ENCODE data around the gene RPTOR.
"Not testable (repeated sequence)": the region's sequence is repeated elsewhere in the genome, so short reads cannot be mapped to it uniquely, and the experiment has no call there.

The RPTOR gene

GRCh38 chr17:80544655-80545498 lies at the start of gene RPTOR:
RPTOR (plus strand) TSS chr17:80544838; CDS start chr17:80545630, 792 bp downstream.
- H3K4me1 Mint-ChIP-seq, result peaks cover 35% of the 10 kb centered on the region
- DNase-seq (peak; percentile 93), ATAC-seq (peak; percentile 96)
- peak within 1 kb of the TSS; percentile 97 for H3K27ac Mint-ChIP-seq
- H3K27me3 Mint-ChIP-seq, result peaks cover 11% of the 10 kb centered on the region
- peaks cover 8% of the 10 kb centered on the region for H3K36me3 Mint-ChIP-seq (ENCODE audit: low read depth)
- no peaks in the 10 kb centered on the region for H3K9me3 Mint-ChIP-seq
- peak within 1 kb of the TSS; percentile 93 for H3K4me3 Mint-ChIP-seq

GRCh38 chr17:80497726-80498241 lies 46.9 kb upstream of the RPTOR start:
- DNase-seq (no peak), ATAC-seq (peak; percentile 15)
- Mint-ChIP-seq H3K4me1 (peaks cover 10% of the 10 kb centered on the region), H3K27ac (no peak overlapping the region), H3K9me3 (no peaks in the 10 kb centered on the region), H3K36me3 (ENCODE audit: low read depth) (no peaks in the 10 kb centered on the region), H3K4me3 (no peak overlapping the region), H3K27me3 (peaks cover 22% of the 10 kb centered on the region)

GRCh38 chr17:80498242-80498919 lies 46.3 kb upstream of the RPTOR start:
- no peak overlapping the region for H3K4me3 Mint-ChIP-seq
- H3K36me3 Mint-ChIP-seq (ENCODE audit: low read depth), result no peaks in the 10 kb centered on the region
- peaks cover 22% of the 10 kb centered on the region for H3K27me3 Mint-ChIP-seq
- DNase-seq, result no peak
- ATAC-seq, result no peak
- H3K4me1 Mint-ChIP-seq, result peaks cover 10% of the 10 kb centered on the region
- H3K27ac Mint-ChIP-seq, result no peak overlapping the region
- H3K9me3 Mint-ChIP-seq, result no peaks in the 10 kb centered on the region

- peaks cover 24% of the 10 kb centered on the region for H3K27me3 Mint-ChIP-seq
Observed at GRCh38 chr17:80498920-80499410, 45.7 kb upstream of the RPTOR start.

GRCh38 chr17:80499560-80499959 lies 45.1 kb upstream of the RPTOR start:
- peaks cover 26% of the 10 kb centered on the region for H3K27me3 Mint-ChIP-seq
- H3K9me3 Mint-ChIP-seq, result no peaks in the 10 kb centered on the region
- no peak overlapping the region for H3K4me3 Mint-ChIP-seq
- DNase-seq, result no peak
- no peak overlapping the region for H3K27ac Mint-ChIP-seq
- ATAC-seq, result no peak
- H3K4me1 Mint-ChIP-seq, result peaks cover 10% of the 10 kb centered on the region
- H3K36me3 Mint-ChIP-seq (ENCODE audit: low read depth), result no peaks in the 10 kb centered on the region

More at GRCh38 chr17:80498920-80499410, 45.7 kb upstream of the RPTOR start:
- Mint-ChIP-seq H3K4me1 (peaks cover 10% of the 10 kb centered on the region), H3K36me3 (ENCODE audit: low read depth) (no peaks in the 10 kb centered on the region), H3K9me3 (no peaks in the 10 kb centered on the region), H3K27ac (no peak overlapping the region), H3K4me3 (no peak overlapping the region)
- no peak for DNase-seq
- ATAC-seq, result no peak

- Mint-ChIP-seq H3K27me3 (peaks cover 25% of the 10 kb centered on the region), H3K36me3 (ENCODE audit: low read depth) (no peaks in the 10 kb centered on the region), H3K4me3 (no peak overlapping the region), H3K4me1 (peaks cover 10% of the 10 kb centered on the region), H3K27ac (no peak overlapping the region), H3K9me3 (no peaks in the 10 kb centered on the region)
- DNase-seq, result no peak
- no peak for ATAC-seq
Observed at GRCh38 chr17:80499961-80500665, 44.5 kb upstream of the RPTOR start.

GRCh38 chr17:80501741-80502577 lies 42.7 kb upstream of the RPTOR start:
- Mint-ChIP-seq H3K36me3 (ENCODE audit: low read depth) (no peaks in the 10 kb centered on the region), H3K27me3 (peaks cover 26% of the 10 kb centered on the region), H3K27ac (no peak overlapping the region), H3K4me3 (no peak overlapping the region), H3K4me1 (peaks cover 10% of the 10 kb centered on the region), H3K9me3 (no peaks in the 10 kb centered on the region)
- ATAC-seq, result no peak
- DNase-seq, result no peak

GRCh38 chr17:80502578-80502877 lies 42.1 kb upstream of the RPTOR start:
- Mint-ChIP-seq H3K4me1 (peaks cover 4% of the 10 kb centered on the region), H3K4me3 (no peak overlapping the region), H3K9me3 (no peaks in the 10 kb centered on the region), H3K27ac (no peak overlapping the region), H3K27me3 (peaks cover 22% of the 10 kb centered on the region), H3K36me3 (ENCODE audit: low read depth) (no peaks in the 10 kb centered on the region)
- ATAC-seq (no peak), DNase-seq (no peak)

GRCh38 chr17:80503031-80503430 lies 41.6 kb upstream of the RPTOR start:
- DNase-seq (no peak), ATAC-seq (no peak)
- Mint-ChIP-seq H3K27me3 (peaks cover 20% of the 10 kb centered on the region), H3K4me3 (no peak overlapping the region), H3K4me1 (no peaks in the 10 kb centered on the region), H3K27ac (no peak overlapping the region), H3K9me3 (no peaks in the 10 kb centered on the region), H3K36me3 (ENCODE audit: low read depth) (no peaks in the 10 kb centered on the region)

- Mint-ChIP-seq H3K27ac (no peak overlapping the region), H3K27me3 (peaks cover 20% of the 10 kb centered on the region), H3K4me1 (no peaks in the 10 kb centered on the region), H3K36me3 (ENCODE audit: low read depth) (no peaks in the 10 kb centered on the region), H3K9me3 (no peaks in the 10 kb centered on the region), H3K4me3 (no peak overlapping the region)
- DNase-seq (no peak), ATAC-seq (no peak)
Observed at GRCh38 chr17:80503921-80504320, 40.7 kb upstream of the RPTOR start.

- Mint-ChIP-seq H3K9me3 (no peaks in the 10 kb centered on the region), H3K4me1 (no peaks in the 10 kb centered on the region)
Observed at GRCh38 chr17:80504686-80505413, 39.8 kb upstream of the RPTOR start.

GRCh38 chr17:80507177-80507576 lies 37.5 kb upstream of the RPTOR start:
- not testable (repeated sequence) for H3K9me3 Mint-ChIP-seq

More at GRCh38 chr17:80504686-80505413, 39.8 kb upstream of the RPTOR start:
- no peak overlapping the region for H3K27ac Mint-ChIP-seq
- H3K36me3 Mint-ChIP-seq (ENCODE audit: low read depth), result no peaks in the 10 kb centered on the region
- peaks cover 16% of the 10 kb centered on the region for H3K27me3 Mint-ChIP-seq
- no peak overlapping the region for H3K4me3 Mint-ChIP-seq
- ATAC-seq, result no peak
- DNase-seq, result no peak

GRCh38 chr17:80507965-80508364 lies 36.7 kb upstream of the RPTOR start:
- Mint-ChIP-seq H3K27me3 (peaks cover 12% of the 10 kb centered on the region), H3K9me3 (no peaks in the 10 kb centered on the region), H3K4me1 (no peaks in the 10 kb centered on the region), H3K27ac (no peak overlapping the region), H3K36me3 (ENCODE audit: low read depth) (no peaks in the 10 kb centered on the region), H3K4me3 (no peak overlapping the region)
- ATAC-seq (no peak), DNase-seq (no peak)

More at GRCh38 chr17:80507177-80507576, 37.5 kb upstream of the RPTOR start:
- not testable (repeated sequence) for H3K36me3 Mint-ChIP-seq (ENCODE audit: low read depth); H3K4me1 Mint-ChIP-seq; DNase-seq; H3K27ac Mint-ChIP-seq; ATAC-seq; H3K4me3 Mint-ChIP-seq
- peaks cover 16% of the 10 kb centered on the region for H3K27me3 Mint-ChIP-seq
